C4-2B (cell line): Measurements from ENCODE around the gene KIF7.

Experiments
- ZFX ChIP-seq: fragments of 450-650 bp; IDR thresholded peaks from 2 replicates; pipeline ENCODE4 v1.6.1; 2017
- TF ChIP-seq, protein P1 (sequence below): fragments of 450-650 bp; conservative IDR thresholded peaks from 2 replicates; pipeline ENCODE4 v1.5.1; 2017; ENCODE audit warnings: mild to moderate bottlenecking

DNA sequence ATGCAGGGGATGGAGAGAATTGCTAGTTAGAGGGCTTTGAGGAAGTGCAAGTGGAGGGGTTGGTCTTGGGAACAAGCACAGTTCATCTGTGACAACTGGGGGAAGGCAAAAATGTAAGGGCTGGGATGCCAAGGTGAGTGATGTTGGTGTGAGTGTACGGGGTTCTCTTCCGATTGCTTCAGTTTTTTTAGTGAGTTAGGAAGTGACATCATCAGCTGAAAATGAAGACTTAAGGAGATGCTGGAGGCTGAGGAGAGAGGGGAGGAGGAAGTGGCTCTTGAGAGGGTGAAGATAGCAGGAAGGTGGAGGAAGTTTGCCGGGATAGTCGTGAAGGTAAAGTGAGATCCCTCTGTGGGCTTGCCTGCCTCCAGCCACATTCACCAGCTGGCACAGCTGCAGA, 67.3 kb downstream of the KIF7 start:
- TF ChIP-seq, protein P1, sequence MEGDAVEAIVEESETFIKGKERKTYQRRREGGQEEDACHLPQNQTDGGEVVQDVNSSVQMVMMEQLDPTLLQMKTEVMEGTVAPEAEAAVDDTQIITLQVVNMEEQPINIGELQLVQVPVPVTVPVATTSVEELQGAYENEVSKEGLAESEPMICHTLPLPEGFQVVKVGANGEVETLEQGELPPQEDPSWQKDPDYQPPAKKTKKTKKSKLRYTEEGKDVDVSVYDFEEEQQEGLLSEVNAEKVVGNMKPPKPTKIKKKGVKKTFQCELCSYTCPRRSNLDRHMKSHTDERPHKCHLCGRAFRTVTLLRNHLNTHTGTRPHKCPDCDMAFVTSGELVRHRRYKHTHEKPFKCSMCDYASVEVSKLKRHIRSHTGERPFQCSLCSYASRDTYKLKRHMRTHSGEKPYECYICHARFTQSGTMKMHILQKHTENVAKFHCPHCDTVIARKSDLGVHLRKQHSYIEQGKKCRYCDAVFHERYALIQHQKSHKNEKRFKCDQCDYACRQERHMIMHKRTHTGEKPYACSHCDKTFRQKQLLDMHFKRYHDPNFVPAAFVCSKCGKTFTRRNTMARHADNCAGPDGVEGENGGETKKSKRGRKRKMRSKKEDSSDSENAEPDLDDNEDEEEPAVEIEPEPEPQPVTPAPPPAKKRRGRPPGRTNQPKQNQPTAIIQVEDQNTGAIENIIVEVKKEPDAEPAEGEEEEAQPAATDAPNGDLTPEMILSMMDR, result no peak
- TF ChIP-seq ZFX, result no peak
